ENCODE results near the gene SFXN3.
A peak's percentile ranks its signal among the peaks of the same experiment; 100 is the strongest.

The SFXN3 gene

GRCh38 chr10:101013365-101013825 lies 17.6 kb upstream of the SFXN3 start:
- no peak overlapping the region for H3K4me3 ChIP-seq (ENCODE audit: low read depth, low read length)
- no peak for DNase-seq (ENCODE audit: low read depth)
- TF ChIP-seq, protein P1, sequence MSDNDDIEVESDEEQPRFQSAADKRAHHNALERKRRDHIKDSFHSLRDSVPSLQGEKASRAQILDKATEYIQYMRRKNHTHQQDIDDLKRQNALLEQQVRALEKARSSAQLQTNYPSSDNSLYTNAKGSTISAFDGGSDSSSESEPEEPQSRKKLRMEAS (IDR thresholded peaks at IDR 0.05; ENCODE audit: low read depth, low read length) = no peak
- TF ChIP-seq MYC (IDR thresholded peaks at IDR 0.05; ENCODE audit: low read depth, low read length) (no peak), POLR2A (IDR thresholded peaks at IDR 0.05; ENCODE audit: extremely low read depth, insufficient read length) (no peak), CTCF (IDR thresholded peaks at IDR 0.05; ENCODE audit: low read depth, low read length) (no peak)

- DNase-seq (ENCODE audit: low read depth) = peak; percentile 73
- TF ChIP-seq POLR2A (IDR thresholded peaks at IDR 0.05; ENCODE audit: extremely low read depth, insufficient read length) (no peak), MYC (IDR thresholded peaks at IDR 0.05; ENCODE audit: low read depth, low read length) (no peak; the same call in 1 of the 2 replicates), CTCF (IDR thresholded peaks at IDR 0.05; ENCODE audit: low read depth, low read length) (peak; percentile 97)
- TF ChIP-seq, protein P1 (IDR thresholded peaks at IDR 0.05; ENCODE audit: low read depth, low read length) = peak; percentile 78
- H3K4me3 ChIP-seq (ENCODE audit: low read depth, low read length) = no peak overlapping the region
These were observed 16.7 kb upstream of the SFXN3 start for GRCh38 chr10:101014230-101014884.

DNA sequence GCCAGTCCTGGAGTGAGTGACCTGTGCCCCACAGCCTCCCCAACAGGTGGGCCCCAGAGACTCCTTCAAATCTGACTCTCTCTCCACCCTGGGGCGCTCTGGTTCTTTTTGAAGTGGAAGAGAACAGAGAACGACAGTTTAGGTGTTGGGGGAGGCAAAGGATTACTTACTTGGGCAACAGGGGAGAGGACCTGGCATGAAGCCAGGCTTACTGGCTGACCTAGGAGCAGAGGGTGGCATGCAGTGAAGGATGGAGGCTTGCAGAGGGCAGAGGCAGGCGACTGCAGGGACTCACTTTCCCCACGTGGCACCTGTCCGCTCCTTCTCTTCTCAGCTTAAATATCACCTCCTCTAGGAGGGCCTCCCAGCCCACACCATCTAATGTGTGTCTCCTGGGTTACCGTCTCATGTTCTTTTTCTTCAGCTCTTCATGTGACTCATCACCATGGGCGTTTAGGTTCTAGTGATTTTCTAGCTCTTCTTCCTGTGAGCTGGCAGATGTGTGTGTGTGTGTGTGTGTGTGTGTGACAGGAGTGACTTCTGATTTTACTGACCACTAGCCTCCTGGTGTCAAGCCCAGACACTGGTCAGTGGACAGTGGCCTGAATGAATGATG lies 16.0 kb upstream of the SFXN3 start:
- no peak overlapping the region for H3K4me3 ChIP-seq (ENCODE audit: low read depth, low read length)
- TF ChIP-seq, protein P1 (IDR thresholded peaks at IDR 0.05; ENCODE audit: low read depth, low read length) = no peak
- TF ChIP-seq POLR2A (IDR thresholded peaks at IDR 0.05; ENCODE audit: extremely low read depth, insufficient read length) = no peak
- TF ChIP-seq CTCF (IDR thresholded peaks at IDR 0.05; ENCODE audit: low read depth, low read length) = no peak
- TF ChIP-seq MYC (IDR thresholded peaks at IDR 0.05; ENCODE audit: low read depth, low read length) = no peak
- peak; percentile 51 for DNase-seq (ENCODE audit: low read depth)

GRCh38 chr10:101015582-101015973 lies 15.5 kb upstream of the SFXN3 start:
- H3K4me3 ChIP-seq (ENCODE audit: low read depth, low read length) = no peak overlapping the region
- TF ChIP-seq POLR2A (IDR thresholded peaks at IDR 0.05; ENCODE audit: extremely low read depth, insufficient read length) (no peak), CTCF (IDR thresholded peaks at IDR 0.05; ENCODE audit: low read depth, low read length) (no peak), MYC (IDR thresholded peaks at IDR 0.05; ENCODE audit: low read depth, low read length) (no peak)
- TF ChIP-seq, protein P1 (IDR thresholded peaks at IDR 0.05; ENCODE audit: low read depth, low read length) = no peak
- no peak for DNase-seq (ENCODE audit: low read depth)

DNA sequence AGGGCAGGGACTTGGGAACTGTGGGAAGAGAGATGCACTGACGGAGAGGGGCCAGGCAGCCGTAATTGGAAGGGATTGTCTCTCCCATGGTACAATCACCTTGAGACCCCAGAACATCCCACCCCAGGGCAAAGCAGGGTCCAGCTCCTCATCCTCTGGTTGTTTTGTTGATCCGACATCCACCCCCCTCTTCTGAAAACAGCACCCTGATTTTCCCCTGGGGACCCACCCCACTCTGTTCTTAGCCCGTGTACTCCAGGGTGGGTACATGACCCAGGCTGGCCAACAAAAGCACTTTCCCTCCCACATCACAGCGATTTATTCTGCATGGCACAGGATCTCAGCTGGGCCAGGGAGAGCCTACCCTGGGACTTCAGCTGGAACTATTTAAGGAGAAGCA lies 14.2 kb upstream of the SFXN3 start:
- no peak overlapping the region for H3K4me3 ChIP-seq (ENCODE audit: low read depth, low read length)
- no peak for TF ChIP-seq POLR2A (IDR thresholded peaks at IDR 0.05; ENCODE audit: extremely low read depth, insufficient read length)
- no peak for TF ChIP-seq CTCF (IDR thresholded peaks at IDR 0.05; ENCODE audit: low read depth, low read length)
- TF ChIP-seq, protein P1 (IDR thresholded peaks at IDR 0.05; ENCODE audit: low read depth, low read length) = no peak
- TF ChIP-seq MYC (IDR thresholded peaks at IDR 0.05; ENCODE audit: low read depth, low read length) = no peak
- DNase-seq (ENCODE audit: low read depth) = no peak
